ENCODE results near the gene SLCO2B1.

SLCO2B1 gene

GRCh38 chr11:75135651-75136050, 15.3 kb upstream of the SLCO2B1 start:
- no peak overlapping the region for H3K27ac ChIP-seq
- no peak for TF ChIP-seq CTCF (conservative IDR thresholded peaks at IDR 0.05)

GRCh38 chr11:75140269-75141138, 10.4 kb upstream of the SLCO2B1 start:
- peak; percentile 93 for TF ChIP-seq CTCF (conservative IDR thresholded peaks at IDR 0.05)
- no peak overlapping the region for H3K27ac ChIP-seq

GRCh38 chr11:75141166-75141565, 9.7 kb upstream of the SLCO2B1 start:
- H3K27ac ChIP-seq = no peak overlapping the region
- TF ChIP-seq CTCF (conservative IDR thresholded peaks at IDR 0.05) = no peak

GRCh38 chr11:75142714-75143419, 8.0 kb upstream of the SLCO2B1 start:
- no peak overlapping the region for H3K27ac ChIP-seq
- no peak for TF ChIP-seq CTCF (conservative IDR thresholded peaks at IDR 0.05)

GRCh38 chr11:75143420-75143731, 7.5 kb upstream of the SLCO2B1 start:
- TF ChIP-seq CTCF (conservative IDR thresholded peaks at IDR 0.05) = no peak
- H3K27ac ChIP-seq = no peak overlapping the region

- no peak overlapping the region for H3K27ac ChIP-seq
- TF ChIP-seq CTCF (conservative IDR thresholded peaks at IDR 0.05) = peak; percentile 52
These were observed 6.2 kb upstream of the SLCO2B1 start for GRCh38 chr11:75144716-75145014.

- TF ChIP-seq CTCF (conservative IDR thresholded peaks at IDR 0.05) = no peak
- no peak overlapping the region for H3K27ac ChIP-seq
These were observed 5.5 kb upstream of the SLCO2B1 start for GRCh38 chr11:75145196-75145971.

Measured in VCaP (cell line).